ENCODE results near the gene MOB1B.

DNA sequence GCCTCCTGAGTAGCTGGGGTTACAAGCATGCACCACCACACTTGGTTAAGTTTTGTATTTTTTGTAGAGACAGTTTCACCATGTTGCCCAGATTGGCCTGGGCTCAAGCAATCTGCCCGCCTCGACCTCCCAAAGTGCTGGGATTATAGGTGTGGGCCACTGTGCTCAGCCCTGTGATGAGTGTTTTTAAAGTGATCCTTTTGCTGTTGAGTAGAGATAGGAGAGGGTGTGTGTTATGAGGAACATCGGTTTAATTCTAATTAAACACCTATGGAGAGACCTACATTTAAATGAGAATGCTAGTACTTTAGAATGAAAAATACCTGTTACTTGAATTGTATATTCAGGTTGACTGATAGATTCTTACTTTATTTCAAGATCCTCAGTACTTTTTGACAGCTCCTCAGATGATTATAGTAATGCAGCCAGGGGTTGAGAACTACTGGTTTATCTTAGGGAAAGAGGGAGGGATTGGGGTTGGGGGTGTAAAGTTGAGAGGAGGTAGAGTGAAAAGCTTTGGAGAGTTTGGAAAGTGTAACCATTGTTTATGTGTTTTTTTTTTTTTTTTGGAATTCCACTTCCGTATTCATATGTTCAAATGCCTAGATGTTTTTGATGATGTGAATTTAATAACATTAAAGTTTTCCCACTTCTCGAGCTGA is 54.5 kb downstream of the MOB1B start:
- TF ChIP-seq EZH2phosphoT487 (conservative IDR thresholded peaks at IDR 0.05; ENCODE audit: low read length): no peak
- TF ChIP-seq, protein P1, sequence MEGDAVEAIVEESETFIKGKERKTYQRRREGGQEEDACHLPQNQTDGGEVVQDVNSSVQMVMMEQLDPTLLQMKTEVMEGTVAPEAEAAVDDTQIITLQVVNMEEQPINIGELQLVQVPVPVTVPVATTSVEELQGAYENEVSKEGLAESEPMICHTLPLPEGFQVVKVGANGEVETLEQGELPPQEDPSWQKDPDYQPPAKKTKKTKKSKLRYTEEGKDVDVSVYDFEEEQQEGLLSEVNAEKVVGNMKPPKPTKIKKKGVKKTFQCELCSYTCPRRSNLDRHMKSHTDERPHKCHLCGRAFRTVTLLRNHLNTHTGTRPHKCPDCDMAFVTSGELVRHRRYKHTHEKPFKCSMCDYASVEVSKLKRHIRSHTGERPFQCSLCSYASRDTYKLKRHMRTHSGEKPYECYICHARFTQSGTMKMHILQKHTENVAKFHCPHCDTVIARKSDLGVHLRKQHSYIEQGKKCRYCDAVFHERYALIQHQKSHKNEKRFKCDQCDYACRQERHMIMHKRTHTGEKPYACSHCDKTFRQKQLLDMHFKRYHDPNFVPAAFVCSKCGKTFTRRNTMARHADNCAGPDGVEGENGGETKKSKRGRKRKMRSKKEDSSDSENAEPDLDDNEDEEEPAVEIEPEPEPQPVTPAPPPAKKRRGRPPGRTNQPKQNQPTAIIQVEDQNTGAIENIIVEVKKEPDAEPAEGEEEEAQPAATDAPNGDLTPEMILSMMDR (IDR thresholded peaks at IDR 0.05; ENCODE audit: insufficient read depth, low read length, poor library complexity, severe bottlenecking): no peak

Measured in SU-DHL-6 (cell line).